Activated CD8-positive, alpha-beta T cell treated with anti-CD3 and anti-CD28 coated beads for 36 hours (primary cell): ENCODE measurements around the gene BNIP5. TPM values are rescaled to one million over a fixed set of nuclear protein-coding genes. Genes with fewer than 3 reads are reported as not detected.

Experiments used
- ATAC-seq: fragments of 200-7000 bp; cut with Tn5 transposase; one replicate; pipeline ENCODE4 v1.10.0; 2021; ENCODE audit warnings: mild to moderate bottlenecking, moderate library complexity
- CTCF ChIA-PET: fragments of 350-600 bp; sonication (Branson Sonifier 250); formaldehyde crosslinking; loops from one replicate; lab custom pipeline; 2021; ENCODE audit warnings: antibody characterized with exemption; lab: Charles Lee
- POLR2A ChIA-PET: fragments of 350-600 bp; sonication (Branson Sonifier 250); formaldehyde crosslinking; loops from one replicate; lab custom pipeline; 2021; ENCODE audit warnings: antibody characterized with exemption; lab: Charles Lee
- DNase-seq: peaks from one replicate; pipeline ENCODE4 v3.0.0-alpha.2; 2020
- H3K27ac Mint-ChIP-seq: one replicate; pipeline ENCODE4 v1.8.0; 2021; ENCODE audit warnings: mild to moderate bottlenecking, mixed read lengths
- H3K27me3 Mint-ChIP-seq: one replicate; pipeline ENCODE4 v1.8.0; 2021; ENCODE audit warnings: mixed read lengths
- H3K36me3 Mint-ChIP-seq: one replicate; pipeline ENCODE4 v1.8.0; 2021; ENCODE audit warnings: low read depth, mixed read lengths
- H3K4me1 Mint-ChIP-seq: one replicate; pipeline ENCODE4 v1.8.0; 2021; ENCODE audit warnings: low read depth, mixed read lengths
- H3K4me3 Mint-ChIP-seq: one replicate; pipeline ENCODE4 v1.8.0; 2021; ENCODE audit warnings: mild to moderate bottlenecking, moderate library complexity, mixed read lengths
- H3K9me3 Mint-ChIP-seq: one replicate; pipeline ENCODE4 v1.8.0; 2021; ENCODE audit warnings: mixed read lengths
- intact Hi-C: fragments of 100-400 bp; cut with micrococcal nuclease; formaldehyde crosslinking; loops from one replicate; pipeline ENCODE4 v1.10.0; 2022
- total RNA-seq, 2 experiments: library from RNA; stranded (reverse); gene quantifications; one replicate each; pipeline ENCODE4 v1.2.3, GENCODE V29; 2021
- TF ChIP-seq, protein P1 (sequence below): fragments of 200-600 bp; IDR thresholded peaks from one replicate; pipeline ENCODE4 v1.8.0; 2022; ENCODE audit warnings: antibody characterized with exemption, mild to moderate bottlenecking

Gene BNIP5
- total RNA-seq, 2 experiments from 2014 or later: not detected

DNA sequence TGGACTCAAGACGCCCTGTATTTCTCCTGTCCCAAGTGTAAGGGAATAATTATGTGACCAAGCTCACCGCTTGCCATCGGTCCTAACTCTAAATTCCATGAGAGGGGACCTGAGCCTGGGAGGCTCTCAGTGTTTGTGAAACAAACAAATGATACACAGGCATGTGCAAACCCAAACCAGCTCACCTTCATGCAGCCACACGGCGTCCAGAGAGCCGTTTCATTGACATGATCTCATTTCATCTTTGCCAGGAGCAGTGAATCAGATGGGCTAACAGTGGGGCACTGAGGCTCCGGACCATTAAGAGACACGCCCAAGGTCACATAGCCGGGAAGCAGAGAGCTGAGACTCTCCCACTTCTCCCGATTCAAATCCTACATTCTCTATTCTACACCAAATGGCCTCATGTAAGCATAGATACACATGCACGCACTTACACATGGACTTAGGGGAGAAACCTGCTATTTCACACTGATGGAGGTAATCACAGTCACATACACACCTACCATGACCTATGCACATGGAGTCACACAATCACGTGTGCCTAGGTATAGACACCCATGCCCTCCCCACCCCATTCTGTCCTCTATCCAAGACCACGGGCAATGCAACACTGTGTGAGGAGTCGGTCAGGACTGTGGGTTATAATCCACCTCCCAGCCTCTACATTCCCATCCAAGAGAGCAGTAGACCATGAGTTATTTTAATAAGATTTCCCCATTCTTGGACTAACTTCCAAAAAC is 1.1 kb downstream of the BNIP5 start:
- ChIA-PET CTCF (interaction anchor here (0.7 to 2.2 kb wide), 2 partner anchors 25 to 83 kb away, joined by 3 to 10 read pairs; no protein-coding TSS in a partner anchor), POLR2A (interaction anchor here (1.2 kb wide), 1 partner anchor 11 kb away, joined by 3 read pairs; no protein-coding TSS in a partner anchor)
- Mint-ChIP-seq H3K27me3 (peaks cover 28% of the 10 kb centered on the region), H3K4me1 (peaks cover 12% of the 10 kb centered on the region), H3K27ac (no peak overlapping the region), H3K9me3 (no peaks in the 10 kb centered on the region), H3K36me3 (no peaks in the 10 kb centered on the region), H3K4me3 (no peak overlapping the region)
- intact Hi-C loops: no loop called here
- TF ChIP-seq, protein P1, sequence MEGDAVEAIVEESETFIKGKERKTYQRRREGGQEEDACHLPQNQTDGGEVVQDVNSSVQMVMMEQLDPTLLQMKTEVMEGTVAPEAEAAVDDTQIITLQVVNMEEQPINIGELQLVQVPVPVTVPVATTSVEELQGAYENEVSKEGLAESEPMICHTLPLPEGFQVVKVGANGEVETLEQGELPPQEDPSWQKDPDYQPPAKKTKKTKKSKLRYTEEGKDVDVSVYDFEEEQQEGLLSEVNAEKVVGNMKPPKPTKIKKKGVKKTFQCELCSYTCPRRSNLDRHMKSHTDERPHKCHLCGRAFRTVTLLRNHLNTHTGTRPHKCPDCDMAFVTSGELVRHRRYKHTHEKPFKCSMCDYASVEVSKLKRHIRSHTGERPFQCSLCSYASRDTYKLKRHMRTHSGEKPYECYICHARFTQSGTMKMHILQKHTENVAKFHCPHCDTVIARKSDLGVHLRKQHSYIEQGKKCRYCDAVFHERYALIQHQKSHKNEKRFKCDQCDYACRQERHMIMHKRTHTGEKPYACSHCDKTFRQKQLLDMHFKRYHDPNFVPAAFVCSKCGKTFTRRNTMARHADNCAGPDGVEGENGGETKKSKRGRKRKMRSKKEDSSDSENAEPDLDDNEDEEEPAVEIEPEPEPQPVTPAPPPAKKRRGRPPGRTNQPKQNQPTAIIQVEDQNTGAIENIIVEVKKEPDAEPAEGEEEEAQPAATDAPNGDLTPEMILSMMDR: no peak
- ATAC-seq (no peak), DNase-seq (no peak)

DNA sequence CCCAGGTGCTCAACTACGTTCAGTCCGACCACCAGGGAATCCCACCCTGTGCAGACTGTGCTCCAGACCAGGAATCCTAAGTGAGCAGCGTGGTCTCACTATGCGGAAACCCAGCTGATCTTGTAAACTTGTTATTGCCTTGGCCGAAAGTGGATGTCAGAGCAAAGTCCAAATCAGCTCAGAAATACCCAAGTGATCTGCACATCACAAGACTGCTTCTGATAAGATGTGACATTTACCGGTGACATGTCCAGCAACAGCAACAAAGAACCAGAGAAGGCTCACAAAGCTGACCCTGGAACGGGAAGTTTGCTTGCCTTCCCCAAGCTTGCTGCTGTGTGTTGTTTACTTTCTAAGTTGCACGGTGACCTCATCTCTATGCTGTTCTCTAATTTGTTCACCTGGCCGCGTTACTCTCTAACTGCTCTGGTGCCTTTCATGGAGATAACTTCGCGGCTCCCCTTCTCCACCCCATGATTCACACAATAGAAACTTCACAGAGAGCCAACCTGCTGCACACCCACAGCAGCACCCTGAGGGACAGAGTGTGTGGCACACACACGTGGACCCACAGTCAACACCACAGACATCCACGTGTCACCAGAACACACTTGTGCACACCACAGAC is 1.7 kb downstream of the BNIP5 start:
- Mint-ChIP-seq H3K27ac (no peak overlapping the region), H3K27me3 (peaks cover 24% of the 10 kb centered on the region), H3K4me3 (no peak overlapping the region), H3K9me3 (no peaks in the 10 kb centered on the region), H3K36me3 (no peaks in the 10 kb centered on the region), H3K4me1 (peaks cover 12% of the 10 kb centered on the region)
- POLR2A ChIA-PET: interaction anchor here (1.0 kb wide), 1 partner anchor 23 kb away, joined by 3 read pairs; no protein-coding TSS in a partner anchor
- DNase-seq (no peak), ATAC-seq (no peak)
- TF ChIP-seq, protein P1: no peak
- CTCF ChIA-PET: interaction anchor here (0.7 to 2.2 kb wide), 3 partner anchors 26 to 82 kb away, joined by 3 to 16 read pairs (median 10); no protein-coding TSS in a partner anchor
- intact Hi-C loops: no loop called here

DNA sequence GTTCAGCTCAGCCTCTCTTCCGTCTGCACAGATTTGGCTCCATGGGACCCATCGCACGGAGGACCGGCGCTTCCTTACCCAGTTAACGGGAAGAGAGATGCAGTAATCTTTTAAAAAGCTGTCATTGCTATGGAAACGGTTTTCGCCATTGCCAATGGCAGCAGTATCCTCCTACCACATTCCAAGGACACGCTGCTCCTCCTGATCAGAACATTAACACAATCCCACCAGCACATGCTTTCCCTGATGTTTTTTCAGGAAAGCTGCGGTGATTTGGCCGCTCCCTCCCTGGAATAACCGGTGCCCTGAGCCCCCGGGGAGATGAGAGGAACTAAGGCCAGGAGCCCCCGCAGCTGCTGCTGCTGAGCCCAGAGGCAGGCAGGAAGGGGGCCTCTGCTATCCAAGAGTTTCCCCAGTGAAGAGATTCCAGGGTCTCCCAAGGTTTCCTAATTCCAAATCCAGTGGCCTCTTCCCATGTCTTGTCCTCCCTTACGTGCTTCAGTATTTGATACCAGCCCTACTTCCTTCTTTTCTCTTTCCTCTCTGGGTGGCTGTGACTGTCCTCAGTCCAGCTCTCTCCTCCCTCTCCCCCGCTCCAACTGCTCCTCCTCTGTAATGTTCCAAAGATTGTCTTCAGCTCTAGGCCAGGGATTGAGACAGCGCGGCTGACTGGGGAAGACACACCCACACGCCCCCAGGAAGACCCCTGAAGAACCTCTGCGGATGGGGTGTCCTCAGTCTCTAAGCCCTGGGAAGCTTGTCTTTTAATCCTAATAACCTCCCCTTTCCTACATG is 2.6 kb downstream of the BNIP5 start:
- TF ChIP-seq, protein P1: no peak
- Mint-ChIP-seq H3K36me3 (no peaks in the 10 kb centered on the region), H3K4me1 (peaks cover 12% of the 10 kb centered on the region), H3K9me3 (no peaks in the 10 kb centered on the region), H3K27me3 (peaks cover 20% of the 10 kb centered on the region), H3K27ac (no peak overlapping the region), H3K4me3 (no peak overlapping the region)
- no peak for DNase-seq
- CTCF ChIA-PET: interaction anchor here (1.8 to 2.2 kb wide), 2 partner anchors 27 to 31 kb away, joined by 10 to 16 read pairs; no protein-coding TSS in a partner anchor
- POLR2A ChIA-PET: interaction anchor here (1.0 kb wide), 1 partner anchor 24 kb away, joined by 3 read pairs; no protein-coding TSS in a partner anchor
- intact Hi-C loops: no loop called here
- ATAC-seq: no peak

DNA sequence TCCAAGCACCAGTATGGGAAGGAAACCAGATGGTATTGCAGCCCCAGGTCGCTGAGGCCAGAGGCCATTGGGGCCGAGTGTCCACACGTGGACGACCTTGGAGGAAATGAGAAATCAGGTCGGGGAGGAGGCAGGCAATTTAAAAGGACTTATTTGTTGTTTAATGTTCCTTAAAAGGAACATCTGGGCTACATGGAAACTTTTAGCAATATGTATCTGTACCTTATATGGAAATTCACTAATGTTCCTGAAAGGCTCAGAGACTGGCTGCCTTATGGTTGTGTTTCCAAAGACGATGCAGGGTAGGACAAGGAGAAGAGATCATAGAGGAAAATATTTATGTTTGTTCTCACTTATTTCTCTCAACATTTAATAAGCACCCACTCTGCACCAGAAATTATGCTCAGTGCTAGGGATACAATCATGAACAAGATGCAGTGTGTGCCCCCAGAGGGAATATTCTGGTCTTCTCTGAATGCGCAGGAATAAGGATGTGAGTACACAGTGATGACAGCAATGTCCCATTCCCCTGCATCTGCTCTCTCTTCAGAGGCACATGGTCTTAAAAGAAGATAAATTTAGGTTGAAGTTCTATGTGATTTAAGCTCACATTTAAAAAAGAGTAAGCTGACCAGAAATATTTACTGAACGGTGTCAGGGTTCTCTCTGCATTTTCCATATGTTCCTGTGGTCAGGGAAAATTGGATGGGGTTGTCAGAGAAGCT is 3.4 kb downstream of the BNIP5 start:
- H3K27me3 Mint-ChIP-seq: peaks cover 18% of the 10 kb centered on the region
- TF ChIP-seq, protein P1: no peak
- no peaks in the 10 kb centered on the region for H3K9me3 Mint-ChIP-seq
- intact Hi-C loops: no loop called here
- H3K27ac Mint-ChIP-seq: no peak overlapping the region
- no peaks in the 10 kb centered on the region for H3K36me3 Mint-ChIP-seq
- H3K4me1 Mint-ChIP-seq: peaks cover 10% of the 10 kb centered on the region
- H3K4me3 Mint-ChIP-seq: no peak overlapping the region
- DNase-seq: no peak
- ATAC-seq: no peak
- ChIA-PET CTCF (interaction anchor here (1.1 to 2.2 kb wide), 3 partner anchors 8 to 30 kb away, joined by 4 to 16 read pairs (median 10); no protein-coding TSS in a partner anchor), POLR2A (no interaction called here)
